K562 (cell line): ENCODE data around the gene TMEM179. TPM values are rescaled to one million over a fixed set of nuclear protein-coding genes. Genes with fewer than 3 reads are reported as not detected.

Source experiments
- ATAC-seq: fragments of 200-7000 bp; cut with Tn5 transposase; 3 replicates; pipeline ENCODE4 v1.9.1; 2020; ENCODE audit warnings: moderate library complexity
- BruUV-seq: library from RNA; stranded (reverse); fragments of 400-500 nt; replicated peaks from 2 replicates; lab custom pipeline; 2021; lab: Mats Ljungman, UMichigan
- CTCF ChIA-PET: fragments of 300-600 bp; formaldehyde crosslinking; extraction: SDS; loops from one replicate; lab custom pipeline; 2021; ENCODE audit warnings: low intra/inter-chr PET ratio; lab: Yijun Ruan, JAX
- POLR2A ChIA-PET: fragments of 300-600, 350-650 bp; sonication (Branson Sonifier 250); formaldehyde crosslinking; extraction: SDS; loops from one replicate; lab custom pipeline; 2021; ENCODE audit warnings: antibody characterized with exemption, inconsistent platforms; lab: Yijun Ruan, JAX
- DNase-seq, 4 experiments: peaks; one replicate each; pipeline versions ENCODE4 v3.0.0 to v3.0.0-alpha.2; 2011 to 2018; ENCODE audit warnings: low spot score in 3 of 4, mixed read lengths in 3 of 4; ENCODE audit errors: extremely low read depth in 1 of 4
- FAIRE-seq: peaks from 2 replicates; lab custom pipeline; 2011; peaks lifted over from hg19 to GRCh38; lab: Jason Lieb, UNC
- H2AFZ ChIP-seq: 2 replicates; pipeline ENCODE4 v1.6.0; 2011; ENCODE audit warnings: low read depth, low read length, control low read depth, inconsistent platforms
- H3K27ac ChIP-seq: fragments of 200-600 bp; 3 replicates; pipeline ENCODE4 v1.8.0; 2011; ENCODE audit warnings: low read depth, mild to moderate bottlenecking, control low read depth, inconsistent platforms, low read length, moderate library complexity, mixed read lengths; ENCODE audit errors: extremely low read depth
- H3K27me3 ChIP-seq, 2 experiments: fragments of 300-600 bp in 1 of 2; 2 replicates in 1 of 2; 3 replicates in 1 of 2; pipeline versions ENCODE4 v1.6.0 to v1.8.0; 2011; ENCODE audit warnings: inconsistent platforms in 2 of 2, low read length in 2 of 2, mild to moderate bottlenecking in 1 of 2, mixed read lengths in 1 of 2, moderate library complexity in 1 of 2; ENCODE audit not compliant: control insufficient read depth in 2 of 2, insufficient read depth in 2 of 2
- H3K36me3 ChIP-seq: fragments of 300-600 bp; 3 replicates; pipeline ENCODE4 v1.8.0; 2011; ENCODE audit warnings: mild to moderate bottlenecking, low read length, inconsistent platforms; ENCODE audit not compliant: control insufficient read depth, insufficient read depth
- H3K4me1 ChIP-seq, 2 experiments: fragments of 200-600 bp in 1 of 2; replicated peaks in 1 of 2; 2 replicates in 1 of 2; 3 replicates in 1 of 2; pipeline versions ENCODE4 v1.5.1 to v1.8.0; 2011; ENCODE audit warnings: inconsistent platforms in 2 of 2, low read length in 2 of 2, mild to moderate bottlenecking in 1 of 2, mixed read lengths in 1 of 2, moderate library complexity in 1 of 2; ENCODE audit not compliant: control insufficient read depth in 2 of 2, insufficient read depth in 2 of 2
- H3K4me2 ChIP-seq: 2 replicates; pipeline ENCODE4 v1.6.1; 2011; ENCODE audit warnings: low read length, control low read depth, inconsistent platforms, mixed read lengths; ENCODE audit not compliant: insufficient read depth
- H3K4me3 ChIP-seq: fragments of 200-600 bp; sonication (generic), shearing (Covaris generic); 2 replicates; pipeline ENCODE4 v1.5.1; 2016; ENCODE audit warnings: control low read depth, inconsistent platforms
- H3K79me2 ChIP-seq: fragments of 200-600 bp; 3 replicates; pipeline ENCODE4 v1.8.0; 2011; ENCODE audit warnings: low read length, inconsistent platforms; ENCODE audit not compliant: control insufficient read depth, insufficient read depth
- H3K9ac ChIP-seq, 2 experiments: 2 replicates each; pipeline versions ENCODE4 v1.6.0 to v1.6.1; 2011; ENCODE audit warnings: low read depth in 2 of 2, low read length in 2 of 2, control low read depth in 1 of 2, inconsistent platforms in 1 of 2, mild to moderate bottlenecking in 1 of 2, mixed read lengths in 1 of 2; ENCODE audit not compliant: insufficient read depth in 1 of 2
- H3K9me1 ChIP-seq: one replicate; pipeline ENCODE4 v1.6.0; 2011; ENCODE audit warnings: inconsistent platforms, mild to moderate bottlenecking, low read length, moderate library complexity; ENCODE audit not compliant: control insufficient read depth, insufficient read depth
- H3K9me3 ChIP-seq: replicated peaks from 2 replicates; pipeline ENCODE4 v1.5.1; 2011; ENCODE audit warnings: low read depth, low read length, inconsistent platforms; ENCODE audit not compliant: control insufficient read depth, insufficient read depth
- H4K20me1 ChIP-seq: replicated peaks from 2 replicates; pipeline ENCODE4 v1.6.1; 2011; ENCODE audit warnings: low read length, inconsistent platforms, mixed read lengths; ENCODE audit not compliant: control insufficient read depth, insufficient read depth
- BHLHE40 ChIP-seq: IDR thresholded peaks from 2 replicates; pipeline ENCODE4 v1.6.1; 2011; ENCODE audit warnings: low read length, improper control_type of control experiment
- WHSC1 ChIP-seq: IDR thresholded peaks from one replicate; pipeline ENCODE4 v1.6.1; 2012; ENCODE audit warnings: low read length, control low read depth, inconsistent platforms
- WGBS: fragments of 100-300 bp; shearing (Covaris generic); methylation state at CpG from one replicate; pipeline ENCODE4 v1.1.6; 2016; ENCODE audit warnings: low coverage, mixed read lengths; ENCODE audit not compliant: insufficient coverage; ENCODE audit errors: missing lambda C conversion rate; 5-methylcytosine and 5-hydroxymethylcytosine counted together
- in situ Hi-C: fragments of 300-500 bp; cut with MboI; formaldehyde crosslinking; loops from 4 replicates; pipeline ENCODE4 v1.15.0; 2018; ENCODE audit warnings: inconsistent platforms, mixed read lengths
- intact Hi-C: fragments of 100-400 bp; cut with micrococcal nuclease; formaldehyde crosslinking; loops from 2 replicates; pipeline ENCODE4 v1.14.2; 2022
- polyA plus RNA-seq, 8 experiments: library from polyadenylated mRNA; depleted of rRNA in 4 of 8; stranded (reverse) in 5 of 8; unstranded in 3 of 8; fragments of >200 nt; fragmentation: Nextera tagmentation in 2 of 8; fragmentation: Illumina TruSeq in 1 of 8; extraction: Ambion mirVana in 2 of 8; extraction: Trizol in 1 of 8; gene quantifications; 2 replicates each; pipeline versions ENCODE4 v1.2.1 to v1.2.3, GENCODE V29; 2011 to 2014; ENCODE audit warnings: inconsistent platforms in 1 of 8, missing spikeins in 1 of 8
- total RNA-seq, 7 experiments: library from RNA; depleted of rRNA in 6 of 7; stranded (reverse); fragments of >200 nt in 6 of 7; fragmentation: Illumina TruSeq in 2 of 7; extraction: Trizol in 2 of 7; gene quantifications; 2 replicates each; pipeline versions ENCODE4 v1.2.1 to v1.2.3, GENCODE V29; 2011 to 2021; ENCODE audit warnings: low replicate concordance in 1 of 7

TMEM179 gene
- total and polyA plus RNA-seq, 9 of the 15 experiments (the other 6 are each of a cell fraction or from before 2014, with no cell fraction given) = not detected

- no TSS peak for BruUV-seq
- Histone ChIP-seq H3K36me3 (no peaks in the 10 kb centered on the region), H3K4me3 (no peak overlapping the region), H3K79me2 (no peaks in the 10 kb centered on the region), H3K9me3 (no peaks in the 10 kb centered on the region), H3K4me1 (peaks cover 0 to 40% of the 10 kb centered on the region in 2 experiments; a peak in 2 of 5 replicates), H3K9me1 (no peaks in the 10 kb centered on the region), H3K27me3 (peaks cover 0 to 40% of the 10 kb centered on the region in 2 experiments; a peak in 3 of 5 replicates), H3K27ac (no peak overlapping the region), H2AFZ (no peak overlapping the region), H4K20me1 (no peaks in the 10 kb centered on the region; the same call in none of the 2 replicates), H3K9ac (no peak overlapping the region; a peak in 1 of 4 replicates), H3K4me2 (no peak overlapping the region)
- DNase-seq = peak in 2 of 4 experiments; percentile 35 to 38
- no peak for FAIRE-seq
- ATAC-seq = no peak
- TF ChIP-seq WHSC1 (no peak), BHLHE40 (0 out of 2 replicates have a peak, but pooled peaks have one; percentile 32)
- intact Hi-C loops (loop anchor here (5.0 to 10.0 kb wide), 3 partner anchors 60 to 488 kb away; no protein-coding TSS in a partner anchor), in situ Hi-C loops (no loop called here)
- ChIA-PET POLR2A (interaction anchor here (0.6 to 1.1 kb wide), 4 partner anchors 9 to 41 kb away, joined by 3 to 4 read pairs (median 4); no protein-coding TSS in a partner anchor), CTCF (interaction anchor here (2.4 kb wide), 1 partner anchor 487 kb away, joined by 9 read pairs; no protein-coding TSS in a partner anchor)
- 1% methylated on average over 24 of the region's 30 CpGs for WGBS
Observed at GRCh38 chr14:104564744-104565679, 39.6 kb downstream of the TMEM179 start.
